Measurements from ENCODE around the gene DGKZ. TPM values are rescaled to one million over a fixed set of nuclear protein-coding genes. Genes with fewer than 3 reads are reported as not detected.

The DGKZ gene
- total RNA-seq, 1 experiment from 2014 or later, result 68.9 TPM

GRCh38 chr11:46378296-46378695 lies 31.0 kb downstream of the DGKZ start:
- Histone ChIP-seq H2BK15ac (ENCODE audit: low read depth, low read length) (no peak overlapping the region), H2BK12ac (ENCODE audit: insufficient read length, low read depth, low read length) (no peak overlapping the region), H3K23me2 (ENCODE audit: insufficient read length, low read depth, low read length, poor library complexity, severe bottlenecking) (peaks cover 8% of the 10 kb centered on the region), H3K18ac (ENCODE audit: insufficient read length, low read depth, low read length) (no peak overlapping the region), H3K4ac (ENCODE audit: low read depth, low read length) (no peak overlapping the region), H2BK120ac (ENCODE audit: low read depth, low read length, poor library complexity, severe bottlenecking) (no peak overlapping the region), H4K91ac (ENCODE audit: insufficient read length, low read depth, low read length) (no peak overlapping the region), H3K4me1 (ENCODE audit: insufficient read depth, low read length) (peaks cover 4% of the 10 kb centered on the region; the same call in 1 of the 2 replicates), H4K20me1 (ENCODE audit: control insufficient read depth, insufficient read depth, insufficient read length) (no peaks in the 10 kb centered on the region), H3K9ac (ENCODE audit: extremely low read depth, insufficient read length, low read length) (no peak overlapping the region), H4K8ac (replicated peaks; ENCODE audit: insufficient read length, low read depth, low read length) (no peak overlapping the region), H2BK5ac (ENCODE audit: insufficient read length, low read length) (no peak overlapping the region), H3K27me3 (ENCODE audit: insufficient read depth, low read length) (no peaks in the 10 kb centered on the region), H3K27ac (ENCODE audit: insufficient read length, low read depth, low read length) (no peak overlapping the region), H2AFZ (ENCODE audit: low read length) (no peak overlapping the region), H3K56ac (ENCODE audit: insufficient read length, low read depth, low read length) (no peak overlapping the region), H3K79me2 (ENCODE audit: insufficient read depth, low read length) (no peaks in the 10 kb centered on the region), H2AK5ac (ENCODE audit: insufficient read length, low read length) (no peak overlapping the region), H3K23ac (ENCODE audit: insufficient read length, low read depth, low read length) (no peak overlapping the region), H3K79me1 (ENCODE audit: insufficient read depth, low read depth, low read length, poor library complexity, severe bottlenecking) (no peaks in the 10 kb centered on the region), H4K5ac (ENCODE audit: insufficient read length, low read depth, low read length) (no peak overlapping the region), H3K9me3 (ENCODE audit: control insufficient read depth, low read depth, low read length) (no peaks in the 10 kb centered on the region), H3K14ac (ENCODE audit: insufficient read depth, low read length) (no peak overlapping the region), H3K4me2 (ENCODE audit: insufficient read depth, insufficient read length, low read length) (no peak overlapping the region), H3T11ph (ENCODE audit: low read length) (no peak overlapping the region), H2BK20ac (ENCODE audit: low read depth, low read length, poor library complexity, severe bottlenecking) (no peak overlapping the region)
- Mint-ChIP-seq H3K27me3 (ENCODE audit: low read depth) (no peaks in the 10 kb centered on the region), H3K27ac (no peak overlapping the region), H3K36me3 (ENCODE audit: insufficient read depth in 1 of 3, low read depth in 3 of 3) (peaks cover 15 to 42% (median 38%) of the 10 kb centered on the region in 3 experiments; a peak in 6 of 7 replicates), H3K4me1 (peaks cover 6 to 15% of the 10 kb centered on the region in 2 experiments), H3K9me3 (no peaks in the 10 kb centered on the region; a peak in 1 of 5 replicates), H3K4me3 (no peak overlapping the region; a peak in 1 of 5 replicates)
- DNase-seq, result no peak
- TF ChIP-seq, protein P1, sequence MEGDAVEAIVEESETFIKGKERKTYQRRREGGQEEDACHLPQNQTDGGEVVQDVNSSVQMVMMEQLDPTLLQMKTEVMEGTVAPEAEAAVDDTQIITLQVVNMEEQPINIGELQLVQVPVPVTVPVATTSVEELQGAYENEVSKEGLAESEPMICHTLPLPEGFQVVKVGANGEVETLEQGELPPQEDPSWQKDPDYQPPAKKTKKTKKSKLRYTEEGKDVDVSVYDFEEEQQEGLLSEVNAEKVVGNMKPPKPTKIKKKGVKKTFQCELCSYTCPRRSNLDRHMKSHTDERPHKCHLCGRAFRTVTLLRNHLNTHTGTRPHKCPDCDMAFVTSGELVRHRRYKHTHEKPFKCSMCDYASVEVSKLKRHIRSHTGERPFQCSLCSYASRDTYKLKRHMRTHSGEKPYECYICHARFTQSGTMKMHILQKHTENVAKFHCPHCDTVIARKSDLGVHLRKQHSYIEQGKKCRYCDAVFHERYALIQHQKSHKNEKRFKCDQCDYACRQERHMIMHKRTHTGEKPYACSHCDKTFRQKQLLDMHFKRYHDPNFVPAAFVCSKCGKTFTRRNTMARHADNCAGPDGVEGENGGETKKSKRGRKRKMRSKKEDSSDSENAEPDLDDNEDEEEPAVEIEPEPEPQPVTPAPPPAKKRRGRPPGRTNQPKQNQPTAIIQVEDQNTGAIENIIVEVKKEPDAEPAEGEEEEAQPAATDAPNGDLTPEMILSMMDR (conservative IDR thresholded peaks at IDR 0.05), result no peak
- no CpG with 5 or more reads among the region's 10 CpGs for WGBS (ENCODE audit: extremely low coverage, insufficient read length, low lambda C conversion rate)
